ENCODE data around the gene KRT7. TPM values are rescaled to one million over a fixed set of nuclear protein-coding genes. Genes with fewer than 3 reads are reported as not detected.

Gene KRT7
- total and polyA plus RNA-seq, 2 donors (not counting 3 experiments of a cell fraction or from before 2014, with no cell fraction given): 120 to 293 TPM

GRCh38 chr12:52248541-52249461 is 15.8 kb downstream of the KRT7 start:
- dilution Hi-C loops (cut with MboI; ENCODE audit: extremely low pct_ligation_motif_present, low sequenced_read_pairs): no loop called here
- intact Hi-C loops (cut with micrococcal nuclease): no loop called here
- no peaks in the 10 kb centered on the region for H4K20me1 ChIP-seq (replicated peaks; ENCODE audit: control insufficient read depth, extremely low read depth, insufficient read depth, low read length)
- H3K4me2 ChIP-seq (ENCODE audit: insufficient read depth, low read length): no peak overlapping the region
- no peak for TF ChIP-seq GATA2 (IDR thresholded peaks at IDR 0.05; ENCODE audit: insufficient read depth, insufficient read length, low read depth, low read length)
- peak; percentile 37 for TF ChIP-seq POLR2A (IDR thresholded peaks at IDR 0.05; ENCODE audit: low read depth, low read length)
- H3K27me3 ChIP-seq (ENCODE audit: control insufficient read depth in 2 of 2, insufficient read depth in 2 of 2, low read length in 2 of 2): peaks cover 0 to 5% of the 10 kb centered on the region in 2 experiments
- peaks cover 15% of the 10 kb centered on the region for H3K4me1 ChIP-seq (ENCODE audit: control insufficient read depth, extremely low read depth, insufficient read depth, low read length)
- no peaks in the 10 kb centered on the region for H3K9me1 ChIP-seq (replicated peaks; ENCODE audit: control insufficient read depth, extremely low read depth, insufficient read depth, low read length)
- no peak overlapping the region for H3K27ac ChIP-seq (ENCODE audit: insufficient read depth, low read depth, low read length)
- H3K36me3 ChIP-seq (ENCODE audit: control insufficient read depth in 2 of 2, extremely low read depth in 1 of 2, insufficient read depth in 2 of 2, low read length in 2 of 2): no peaks in the 10 kb centered on the region
- BruUV-seq (replicated peaks): no TSS peak
- H3K9me3 ChIP-seq (replicated peaks; ENCODE audit: control insufficient read depth, insufficient read depth, low read length): no peaks in the 10 kb centered on the region
- H3K9ac ChIP-seq (replicated peaks; ENCODE audit: extremely low read depth, insufficient read depth, low read length): no peak overlapping the region
- DNase-seq (ENCODE audit: low read depth, low spot score) (no peak), FAIRE-seq (no peak)
- ChIA-PET POLR2A (interaction anchor here (0.8 kb wide), 1 partner anchor 65 kb away, joined by 3 read pairs; no protein-coding TSS in a partner anchor), CTCF (interaction anchor here (1.2 to 1.5 kb wide), 3 partner anchors 10 to 63 kb away, joined by 3 read pairs; no protein-coding TSS in a partner anchor)
- H2AFZ ChIP-seq (ENCODE audit: low read depth, low read length): no peak overlapping the region
- H3K4me3 ChIP-seq (replicated peaks in 1 of 3; ENCODE audit: insufficient read depth in 1 of 3, low read depth in 1 of 3, low read length in 3 of 3): no peak overlapping the region
- no peaks in the 10 kb centered on the region for H3K79me2 ChIP-seq (ENCODE audit: control insufficient read depth, insufficient read depth, low read length)

GRCh38 chr12:52249511-52250047 is 16.5 kb downstream of the KRT7 start:
- no peaks in the 10 kb centered on the region for H3K36me3 ChIP-seq (ENCODE audit: control insufficient read depth in 2 of 2, extremely low read depth in 1 of 2, insufficient read depth in 2 of 2, low read length in 2 of 2)
- H3K27me3 ChIP-seq (ENCODE audit: control insufficient read depth in 2 of 2, insufficient read depth in 2 of 2, low read length in 2 of 2): peaks cover 0 to 5% of the 10 kb centered on the region in 2 experiments
- H3K4me3 ChIP-seq (replicated peaks in 1 of 3; ENCODE audit: insufficient read depth in 1 of 3, low read depth in 1 of 3, low read length in 3 of 3): no peak overlapping the region
- H4K20me1 ChIP-seq (replicated peaks; ENCODE audit: control insufficient read depth, extremely low read depth, insufficient read depth, low read length): no peaks in the 10 kb centered on the region
- dilution Hi-C loops (cut with MboI; ENCODE audit: extremely low pct_ligation_motif_present, low sequenced_read_pairs) (no loop called here), intact Hi-C loops (cut with micrococcal nuclease) (no loop called here)
- TF ChIP-seq MAX (IDR thresholded peaks at IDR 0.05; ENCODE audit: insufficient read depth, insufficient read length): no peak
- no peak for TF ChIP-seq CTCF (IDR thresholded peaks at IDR 0.05; ENCODE audit: extremely low read depth in 1 of 2, insufficient read depth in 1 of 2, low read depth in 1 of 2, low read length in 2 of 2)
- no peak for TF ChIP-seq POLR2A (IDR thresholded peaks at IDR 0.05; ENCODE audit: low read depth, low read length)
- no peak for TF ChIP-seq FOS (IDR thresholded peaks at IDR 0.05; ENCODE audit: borderline replicate concordance, insufficient read depth, low read length)
- TF ChIP-seq JUN (IDR thresholded peaks at IDR 0.05; ENCODE audit: borderline replicate concordance, insufficient read depth, insufficient read length, low read depth): no peak
- no peak for TF ChIP-seq POLR2AphosphoS5 (IDR thresholded peaks at IDR 0.05; ENCODE audit: insufficient read depth, low read depth, low read length)
- no peak for TF ChIP-seq GATA2 (IDR thresholded peaks at IDR 0.05; ENCODE audit: insufficient read depth, insufficient read length, low read depth, low read length)
- no peak for TF ChIP-seq MYC (IDR thresholded peaks at IDR 0.05; ENCODE audit: low read depth, low read length)
- no peak for TF ChIP-seq EZH2 (IDR thresholded peaks at IDR 0.05; ENCODE audit: borderline replicate concordance, low read depth, low read length, severe bottlenecking)
- BruUV-seq (replicated peaks): no TSS peak
- ChIA-PET POLR2A (interaction anchor here (0.8 kb wide), 1 partner anchor 66 kb away, joined by 3 read pairs; no protein-coding TSS in a partner anchor), CTCF (interaction anchor here (1.2 to 1.5 kb wide), 4 partner anchors 9 to 63 kb away, joined by 3 to 6 read pairs (median 3); no protein-coding TSS in a partner anchor)
- no peaks in the 10 kb centered on the region for H3K79me2 ChIP-seq (ENCODE audit: control insufficient read depth, insufficient read depth, low read length)
- H3K4me2 ChIP-seq (ENCODE audit: insufficient read depth, low read length): no peak overlapping the region
- FAIRE-seq: no peak
- no peaks in the 10 kb centered on the region for H3K9me1 ChIP-seq (replicated peaks; ENCODE audit: control insufficient read depth, extremely low read depth, insufficient read depth, low read length)
- H3K9me3 ChIP-seq (replicated peaks; ENCODE audit: control insufficient read depth, insufficient read depth, low read length): no peaks in the 10 kb centered on the region
- H3K4me1 ChIP-seq (ENCODE audit: control insufficient read depth, extremely low read depth, insufficient read depth, low read length): peaks cover 7% of the 10 kb centered on the region
- H3K27ac ChIP-seq (ENCODE audit: insufficient read depth, low read depth, low read length): no peak overlapping the region
- no peak overlapping the region for H3K9ac ChIP-seq (replicated peaks; ENCODE audit: extremely low read depth, insufficient read depth, low read length)
- no peak overlapping the region for H2AFZ ChIP-seq (ENCODE audit: low read depth, low read length)
- DNase-seq (ENCODE audit: low read depth, low spot score): no peak
